Parathyroid adenoma (tissue), 2 donors: ENCODE measurements around the gene SENP7.
"Not testable (repeated sequence)": the region's sequence is repeated elsewhere in the genome, so short reads cannot be mapped to it uniquely, and the experiment has no call there.

Experiments used
- H2AFZ ChIP-seq: fragments of 300-600 bp; sonication (generic); one replicate; pipeline ENCODE4 v1.7.0; 2017; ENCODE audit warnings: antibody characterized with exemption, mild to moderate bottlenecking
- H3K27ac ChIP-seq: fragments of 300-600 bp; sonication (generic); one replicate; pipeline ENCODE4 v1.7.0; 2017
- H3K27me3 ChIP-seq: fragments of 300-600 bp; sonication (generic); one replicate; pipeline ENCODE4 v1.7.0; 2017; ENCODE audit warnings: low read length; ENCODE audit not compliant: control insufficient read depth, insufficient read depth
- H3K36me3 ChIP-seq: fragments of 300-600 bp; sonication (generic); one replicate; pipeline ENCODE4 v1.7.0; 2017; ENCODE audit warnings: low read length; ENCODE audit not compliant: control insufficient read depth, insufficient read depth
- H3K4me1 ChIP-seq: fragments of 300-600 bp; sonication (generic); one replicate; pipeline ENCODE4 v1.7.0; 2017; ENCODE audit warnings: control low read depth
- H3K4me2 ChIP-seq: fragments of 300-600 bp; sonication (generic); one replicate; pipeline ENCODE4 v1.7.0; 2017; ENCODE audit warnings: low read length
- H3K4me3 ChIP-seq: fragments of 300-600 bp; sonication (generic); one replicate; pipeline ENCODE4 v1.7.0; 2017; ENCODE audit warnings: low read depth, low read length
- H3K79me2 ChIP-seq: fragments of 300-600 bp; sonication (generic); one replicate; pipeline ENCODE4 v1.7.0; 2017; ENCODE audit warnings: control low read depth
- H3K9ac ChIP-seq: fragments of 300-600 bp; sonication (generic); one replicate; pipeline ENCODE4 v1.7.0; 2017; ENCODE audit warnings: mild to moderate bottlenecking
- H3K9me3 ChIP-seq: fragments of 300-600 bp; sonication (generic); one replicate; pipeline ENCODE4 v1.7.0; 2017; ENCODE audit warnings: low read length; ENCODE audit not compliant: control insufficient read depth
- CTCF ChIP-seq: fragments of 300-600 bp; sonication (generic); IDR thresholded peaks from one replicate; pipeline ENCODE4 v1.7.0; 2017; ENCODE audit warnings: antibody characterized with exemption, mild to moderate bottlenecking
- donor health status: primary hyperparathyroidism.

Gene SENP7

GRCh38 chr3:101500208-101500607 is 12.8 kb downstream of the SENP7 start:
- H3K4me1 ChIP-seq, result no peaks in the 10 kb centered on the region
- H3K9ac ChIP-seq, result no peak overlapping the region
- H3K36me3 ChIP-seq, result no peaks in the 10 kb centered on the region
- no peak overlapping the region for H3K27ac ChIP-seq
- peaks cover 28% of the 10 kb centered on the region for H3K79me2 ChIP-seq
- TF ChIP-seq CTCF, result no peak
- H3K9me3 ChIP-seq, result no peaks in the 10 kb centered on the region
- H3K4me2 ChIP-seq, result no peak overlapping the region
- H2AFZ ChIP-seq, result no peak overlapping the region
- H3K27me3 ChIP-seq, result no peaks in the 10 kb centered on the region
- H3K4me3 ChIP-seq, result no peak overlapping the region

GRCh38 chr3:101497803-101498202 is 15.2 kb downstream of the SENP7 start:
- H2AFZ ChIP-seq, result no peak overlapping the region
- no peaks in the 10 kb centered on the region for H3K4me1 ChIP-seq
- H3K79me2 ChIP-seq, result peaks cover 20% of the 10 kb centered on the region
- H3K9ac ChIP-seq, result no peak overlapping the region
- TF ChIP-seq CTCF, result no peak
- H3K27me3 ChIP-seq, result no peaks in the 10 kb centered on the region
- H3K27ac ChIP-seq, result no peak overlapping the region
- H3K36me3 ChIP-seq, result no peaks in the 10 kb centered on the region
- no peak overlapping the region for H3K4me3 ChIP-seq
- no peak overlapping the region for H3K4me2 ChIP-seq
- H3K9me3 ChIP-seq, result no peaks in the 10 kb centered on the region

- Histone ChIP-seq H3K4me3 (no peak overlapping the region), H3K4me1 (no peaks in the 10 kb centered on the region), H3K4me2 (no peak overlapping the region)
These were observed 17.5 kb downstream of the SENP7 start for GRCh38 chr3:101495552-101495951.

GRCh38 chr3:101484805-101485620 is 28.0 kb downstream of the SENP7 start:
- no peak overlapping the region for H3K27ac ChIP-seq
- H3K36me3 ChIP-seq, result no peaks in the 10 kb centered on the region
- TF ChIP-seq CTCF, result no peak

More at GRCh38 chr3:101495552-101495951, 17.5 kb downstream of the SENP7 start:
- H3K27ac ChIP-seq, result no peak overlapping the region
- no peak for TF ChIP-seq CTCF
- H3K36me3 ChIP-seq, result no peaks in the 10 kb centered on the region
- H2AFZ ChIP-seq, result no peak overlapping the region
- H3K27me3 ChIP-seq, result no peaks in the 10 kb centered on the region
- H3K79me2 ChIP-seq, result peaks cover 28% of the 10 kb centered on the region
- H3K9ac ChIP-seq, result no peak overlapping the region
- no peaks in the 10 kb centered on the region for H3K9me3 ChIP-seq

GRCh38 chr3:101478980-101479379 is 34.0 kb downstream of the SENP7 start:
- Histone ChIP-seq H3K36me3 (no peaks in the 10 kb centered on the region), H3K4me2 (no peak overlapping the region), H3K9ac (no peak overlapping the region), H3K79me2 (peaks cover 45% of the 10 kb centered on the region), H3K9me3 (no peaks in the 10 kb centered on the region), H3K4me1 (peaks cover under 1% of the 10 kb centered on the region), H3K27ac (no peak overlapping the region), H2AFZ (no peak overlapping the region), H3K27me3 (no peaks in the 10 kb centered on the region), H3K4me3 (no peak overlapping the region)
- no peak for TF ChIP-seq CTCF

More at GRCh38 chr3:101484805-101485620, 28.0 kb downstream of the SENP7 start:
- Histone ChIP-seq H3K4me2 (no peak overlapping the region), H3K4me1 (no peaks in the 10 kb centered on the region), H3K79me2 (peaks cover 58% of the 10 kb centered on the region), H2AFZ (no peak overlapping the region), H3K4me3 (no peak overlapping the region), H3K27me3 (no peaks in the 10 kb centered on the region), H3K9ac (no peak overlapping the region), H3K9me3 (no peaks in the 10 kb centered on the region)

GRCh38 chr3:101474841-101475552 is 38.0 kb downstream of the SENP7 start:
- not testable (repeated sequence) for H3K4me3 ChIP-seq

More at GRCh38 chr3:101474841-101475552, 38.0 kb downstream of the SENP7 start:
- not testable (repeated sequence) for H3K9me3 ChIP-seq, H3K36me3 ChIP-seq, H3K9ac ChIP-seq, H2AFZ ChIP-seq, H3K27ac ChIP-seq, H3K27me3 ChIP-seq, H3K4me2 ChIP-seq, H3K4me1 ChIP-seq
- peaks cover 37% of the 10 kb centered on the region for H3K79me2 ChIP-seq
